GM18502 (cell line): ENCODE measurements around the gene RNF180.
A peak's percentile ranks its signal among the peaks of the same experiment; 100 is the strongest.

ENCODE experiments used
- ATAC-seq: cut with Tn5 transposase; IDR thresholded peaks from one replicate; pipeline ENCODE4 v1.9.1; 2021; ENCODE audit warnings: mild to moderate bottlenecking; ENCODE audit not compliant: unreplicated experiment, poor library complexity

RNF180 gene

GRCh38 chr5:64165500-64166200 lies at the start of gene RNF180:
RNF180 (plus strand) TSS chr5:64165843; CDS start chr5:64200808, 34,965 bp downstream.
- ATAC-seq: peak; percentile 55

DNA sequence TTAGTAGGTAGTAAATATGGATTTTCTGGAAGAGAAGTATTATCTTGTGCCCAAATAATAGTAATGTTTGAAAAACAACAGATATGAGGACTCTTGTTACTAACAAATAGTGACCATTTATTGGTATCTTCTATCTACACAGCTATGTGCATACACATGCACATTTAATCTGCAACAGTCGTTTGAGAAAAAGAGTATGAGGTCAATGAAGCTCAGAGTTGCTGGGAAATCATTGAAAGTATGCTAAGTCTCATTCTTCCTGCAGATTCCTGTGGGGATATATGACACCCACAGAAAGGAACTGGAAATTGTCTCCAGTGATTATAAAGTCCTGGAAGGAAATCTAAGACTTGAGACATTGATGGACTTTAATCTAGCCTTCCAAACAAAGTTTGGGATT lies 40.1 kb upstream of the RNF180 start:
- ATAC-seq: no peak

GRCh38 chr5:64126202-64126741 lies 39.4 kb upstream of the RNF180 start:
- ATAC-seq: no peak

- no peak for ATAC-seq
Measured at GRCh38 chr5:64140018-64140417, 25.6 kb upstream of the RNF180 start.

DNA sequence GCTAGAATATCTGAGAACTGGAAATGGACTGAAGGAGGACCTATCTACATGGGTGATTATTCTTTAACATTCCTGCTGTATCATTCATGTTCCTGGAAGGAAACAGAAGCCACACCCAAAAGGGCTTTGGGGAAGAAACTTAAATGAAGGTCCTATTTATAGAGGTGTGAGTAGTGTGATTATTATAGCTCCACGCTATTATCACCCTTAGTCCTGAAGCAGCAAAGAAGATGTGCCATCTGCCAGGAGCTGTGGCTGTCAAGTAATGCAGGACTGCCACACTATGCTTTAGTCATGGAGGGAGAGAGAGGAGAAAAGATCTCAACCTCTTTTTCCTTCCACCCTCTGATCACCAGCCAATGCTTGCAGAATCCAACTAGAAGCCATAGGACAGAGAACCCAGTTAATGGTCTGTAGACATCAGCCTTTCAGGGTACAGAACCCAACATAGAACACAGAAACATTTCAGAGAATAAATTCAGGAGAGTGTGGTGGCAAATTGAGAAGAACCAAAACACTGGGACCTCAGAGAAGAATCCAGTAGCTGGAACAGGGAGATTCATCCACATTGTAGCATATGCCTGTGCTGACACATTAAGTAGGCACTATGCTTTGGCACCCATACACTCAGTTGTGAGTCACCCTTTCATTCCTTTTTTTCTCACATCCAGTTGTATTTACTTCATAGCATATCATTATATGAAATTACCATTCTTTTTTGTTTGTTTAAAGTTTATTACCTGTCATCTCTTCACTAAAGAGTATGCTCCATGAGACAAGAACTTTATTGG lies 21.0 kb upstream of the RNF180 start:
- no peak for ATAC-seq

DNA sequence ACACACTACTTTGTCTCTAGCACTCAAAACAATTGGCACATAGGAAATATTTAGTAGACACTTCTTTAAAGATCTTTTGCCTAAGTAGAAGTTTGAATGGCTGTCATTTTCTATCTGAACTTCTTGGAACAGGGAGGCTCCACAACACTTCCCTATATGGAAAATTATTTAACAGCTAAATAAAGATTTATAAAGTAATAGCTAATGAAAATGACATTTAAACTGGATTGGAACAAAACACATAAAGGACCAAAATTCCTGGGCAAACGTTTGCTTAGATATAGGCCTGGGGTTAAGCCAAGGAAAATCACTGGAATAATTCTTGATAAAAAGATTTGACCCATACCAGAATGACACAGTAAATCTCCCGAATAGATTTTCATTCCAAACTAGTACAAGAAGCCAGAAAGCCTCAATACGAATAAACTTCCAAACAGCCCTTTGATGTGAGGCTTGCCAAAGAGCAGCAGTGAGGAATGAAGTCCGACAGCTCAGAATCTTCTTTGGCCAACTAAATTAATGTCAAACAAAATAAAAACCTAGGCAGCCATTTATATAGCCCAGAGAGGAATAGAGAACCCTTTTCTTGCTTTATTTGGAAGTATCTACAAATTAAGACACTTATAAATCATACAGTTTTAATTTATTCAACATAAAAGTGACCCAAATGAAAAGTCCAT lies 20.3 kb upstream of the RNF180 start:
- no peak for ATAC-seq

GRCh38 chr5:64147379-64147778 lies 18.3 kb upstream of the RNF180 start:
- ATAC-seq: no peak

DNA sequence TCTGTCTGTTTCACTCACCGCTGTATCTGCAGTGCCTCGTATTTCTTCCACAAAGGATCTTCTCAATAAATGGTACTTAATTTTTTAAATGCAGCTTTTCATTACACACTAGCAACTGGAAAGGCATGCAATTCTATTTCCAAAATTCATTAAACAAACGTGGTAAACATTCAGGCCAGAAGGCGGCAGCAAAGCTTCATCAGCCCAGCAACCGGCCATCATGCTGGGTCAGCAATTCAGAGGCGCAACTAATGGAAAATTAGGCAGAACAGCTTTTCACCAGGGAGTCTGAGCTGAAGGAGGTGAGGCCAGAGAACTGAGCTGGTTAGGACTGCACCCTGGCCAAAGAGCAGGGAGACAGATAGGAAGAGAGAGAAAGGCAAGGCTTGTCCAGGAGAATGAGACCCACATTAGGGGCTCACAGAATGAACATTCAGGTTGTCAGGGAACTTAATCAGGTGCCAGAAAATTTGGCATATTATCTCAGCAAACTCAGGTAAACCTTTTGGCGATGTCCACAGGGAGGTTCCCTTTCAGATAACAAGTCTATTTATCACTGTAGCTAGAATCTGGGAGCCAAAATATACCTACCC lies 17.7 kb upstream of the RNF180 start:
- no peak for ATAC-seq

DNA sequence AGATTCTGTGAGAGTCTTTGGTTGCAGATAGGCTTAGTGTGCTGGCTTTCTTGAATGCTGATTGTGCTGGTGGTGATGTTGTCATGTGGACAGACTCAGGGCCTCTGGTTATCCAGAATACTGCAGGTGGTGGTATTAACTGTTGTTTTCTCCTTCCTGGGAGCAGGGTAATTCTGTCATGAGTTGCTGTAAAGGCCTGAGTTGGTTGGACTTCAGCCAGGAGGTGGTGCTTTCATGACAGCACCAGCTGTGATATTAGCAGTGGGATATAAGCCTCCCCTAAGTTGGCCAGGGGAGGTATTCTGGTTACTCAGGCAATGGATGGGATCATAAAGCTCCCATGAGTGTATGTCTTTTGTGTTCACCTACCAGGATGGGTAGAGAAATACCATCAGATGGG lies 16.4 kb upstream of the RNF180 start:
- no peak for ATAC-seq

GRCh38 chr5:64149857-64150521 lies 15.7 kb upstream of the RNF180 start:
- ATAC-seq: no peak

- no peak for ATAC-seq
Measured at GRCh38 chr5:64156261-64156660, 9.4 kb upstream of the RNF180 start.

DNA sequence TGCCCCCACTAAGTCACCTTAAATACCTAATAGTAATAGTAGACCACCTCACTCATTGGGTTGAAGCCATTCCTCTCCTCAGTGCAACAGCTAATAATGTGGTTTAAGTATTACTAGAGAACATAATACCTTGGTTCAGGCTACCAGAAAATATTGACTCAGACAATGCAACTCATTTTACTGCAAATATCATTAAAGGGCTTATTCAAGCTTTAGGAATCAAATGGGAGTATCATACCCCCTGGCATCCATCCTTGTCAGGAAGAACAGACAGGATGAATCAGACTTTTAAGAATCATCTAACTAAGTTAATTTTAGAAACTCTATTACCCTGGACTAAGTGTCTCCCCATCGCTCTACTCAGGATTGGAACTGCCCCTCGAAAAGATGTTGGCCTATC lies 6.8 kb upstream of the RNF180 start:
- no peak for ATAC-seq

- ATAC-seq: no peak
Measured at GRCh38 chr5:64160201-64160600, 5.4 kb upstream of the RNF180 start.

GRCh38 chr5:64161420-64161819 lies 4.2 kb upstream of the RNF180 start:
- peak; percentile 49 for ATAC-seq

GRCh38 chr5:64163135-64163534 lies 2.5 kb upstream of the RNF180 start:
- no peak for ATAC-seq

- no peak for ATAC-seq
Measured at GRCh38 chr5:64163746-64164145, 1.9 kb upstream of the RNF180 start.

DNA sequence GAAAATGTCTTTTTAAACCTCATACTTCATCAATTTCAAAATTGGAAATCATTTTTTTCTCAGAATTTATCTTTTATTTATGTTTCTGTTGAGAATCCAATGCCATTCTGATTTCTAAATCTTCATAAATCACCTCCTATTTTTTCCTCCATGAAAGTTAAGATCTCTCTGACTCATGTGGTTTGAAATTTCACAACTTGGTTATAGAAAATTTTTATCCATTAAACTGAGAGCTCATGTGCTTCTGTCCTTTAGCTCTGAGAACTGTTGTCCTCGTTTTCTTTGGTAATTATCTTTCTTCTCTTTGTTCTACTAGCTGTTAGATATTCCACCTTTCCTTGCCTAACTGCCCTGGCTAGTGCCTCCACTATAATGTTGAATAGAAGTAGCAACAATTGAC lies 1.5 kb upstream of the RNF180 start:
- no peak for ATAC-seq

GRCh38 chr5:64165160-64165499 lies 513 bp upstream of the RNF180 start:
- no peak for ATAC-seq

DNA sequence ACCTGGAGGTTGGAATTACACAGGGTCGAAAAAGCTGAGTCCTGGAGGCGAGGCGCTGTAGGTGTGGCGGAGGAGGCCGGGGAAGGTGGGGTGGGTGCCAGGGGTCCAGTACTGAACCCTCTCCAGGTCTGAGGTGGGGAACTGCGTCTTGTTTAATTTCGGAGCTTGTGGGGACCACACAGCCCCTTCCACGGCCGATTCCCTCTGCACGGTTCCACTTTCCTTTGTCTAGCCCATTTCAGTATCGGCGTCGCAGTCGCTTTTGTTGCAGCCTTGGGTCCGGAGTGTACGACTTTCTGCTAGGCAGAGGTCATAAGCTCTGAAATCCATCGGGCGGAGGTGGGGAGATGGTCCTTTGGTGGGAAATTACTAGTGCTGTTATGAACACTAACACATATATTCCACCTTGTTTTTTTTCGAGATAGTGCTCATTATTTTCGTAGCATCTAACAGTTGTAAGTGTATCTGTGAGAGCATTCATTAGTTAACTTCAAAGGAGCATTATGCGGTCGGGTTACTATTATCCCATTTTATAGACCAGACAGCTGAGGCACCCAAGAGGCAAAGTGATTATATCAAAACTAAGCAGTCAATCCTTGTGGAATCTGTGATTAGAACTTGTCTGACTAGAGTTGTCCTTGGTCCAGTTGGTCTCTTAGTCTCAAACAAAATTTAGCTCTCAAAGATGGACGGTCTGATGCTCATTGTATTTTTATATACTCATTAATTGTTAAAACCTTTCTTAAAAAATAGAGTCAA lies 737 bp downstream of the RNF180 start:
- ATAC-seq: peak; percentile 12

GRCh38 chr5:64176301-64176700 lies 10.7 kb downstream of the RNF180 start:
- ATAC-seq: no peak
